Measurements from ENCODE around the gene MLF2. TPM values are rescaled to one million over a fixed set of nuclear protein-coding genes. Genes with fewer than 3 reads are reported as not detected.

Gene MLF2
- total RNA-seq, 4 donors from 2014 or later, result 105 to 181 (median 165) TPM

- in situ Hi-C loops (cut with MboI; ENCODE audit: low sequenced_read_pairs in 4 of 4), result loop anchor here in 1 of 4 donors (10.0 kb wide), 1 partner anchor 61 kb away; the partner anchor contains the start of gene ING4
- DNase-seq, result no peak
- no peak overlapping the region for H3K27ac ChIP-seq
- H3K4me1 ChIP-seq, result peaks cover 6 to 10% of the 10 kb centered on the region in 2 donors
- no peak for ATAC-seq
- peaks cover 2 to 35% of the 10 kb centered on the region in 2 donors for H3K36me3 ChIP-seq
- H3K27me3 ChIP-seq, result no peaks in the 10 kb centered on the region
- TF ChIP-seq POLR2A (IDR thresholded peaks at IDR 0.05), result no peak
- TF ChIP-seq, protein P1, sequence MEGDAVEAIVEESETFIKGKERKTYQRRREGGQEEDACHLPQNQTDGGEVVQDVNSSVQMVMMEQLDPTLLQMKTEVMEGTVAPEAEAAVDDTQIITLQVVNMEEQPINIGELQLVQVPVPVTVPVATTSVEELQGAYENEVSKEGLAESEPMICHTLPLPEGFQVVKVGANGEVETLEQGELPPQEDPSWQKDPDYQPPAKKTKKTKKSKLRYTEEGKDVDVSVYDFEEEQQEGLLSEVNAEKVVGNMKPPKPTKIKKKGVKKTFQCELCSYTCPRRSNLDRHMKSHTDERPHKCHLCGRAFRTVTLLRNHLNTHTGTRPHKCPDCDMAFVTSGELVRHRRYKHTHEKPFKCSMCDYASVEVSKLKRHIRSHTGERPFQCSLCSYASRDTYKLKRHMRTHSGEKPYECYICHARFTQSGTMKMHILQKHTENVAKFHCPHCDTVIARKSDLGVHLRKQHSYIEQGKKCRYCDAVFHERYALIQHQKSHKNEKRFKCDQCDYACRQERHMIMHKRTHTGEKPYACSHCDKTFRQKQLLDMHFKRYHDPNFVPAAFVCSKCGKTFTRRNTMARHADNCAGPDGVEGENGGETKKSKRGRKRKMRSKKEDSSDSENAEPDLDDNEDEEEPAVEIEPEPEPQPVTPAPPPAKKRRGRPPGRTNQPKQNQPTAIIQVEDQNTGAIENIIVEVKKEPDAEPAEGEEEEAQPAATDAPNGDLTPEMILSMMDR (IDR thresholded peaks at IDR 0.05 in 4 of 5, conservative IDR thresholded peaks at IDR 0.05 in 1 of 5), result no peak
- H3K4me3 ChIP-seq, result no peak overlapping the region
- intact Hi-C loops (cut with DNase I; ENCODE audit: low total_unique reads), result no loop called here
- H3K9me3 ChIP-seq, result no peaks in the 10 kb centered on the region
These were observed 27.6 kb downstream of the MLF2 start for GRCh38 chr12:6725350-6725749.

- intact Hi-C loops (cut with DNase I; ENCODE audit: low total_unique reads), result loop anchor here (1.0 kb wide), 2 partner anchors 29 to 127 kb away; partner anchors contain the start of genes CDCA3 and MLF2
- peaks cover 2 to 26% of the 10 kb centered on the region in 2 donors for H3K36me3 ChIP-seq
- DNase-seq, result peak in 1 of 2 donors; percentile 8
- no peaks in the 10 kb centered on the region for H3K27me3 ChIP-seq
- H3K9me3 ChIP-seq, result no peaks in the 10 kb centered on the region
- H3K4me3 ChIP-seq, result peak overlapping the region; percentile 55 to 80 (median 74)
- no peak for TF ChIP-seq POLR2A (IDR thresholded peaks at IDR 0.05)
- TF ChIP-seq, protein P1 (IDR thresholded peaks at IDR 0.05 in 4 of 5, conservative IDR thresholded peaks at IDR 0.05 in 1 of 5), result no peak
- ATAC-seq, result peak in 1 of 2 donors; percentile 3
- in situ Hi-C loops (cut with MboI; ENCODE audit: low sequenced_read_pairs in 4 of 4), result loop anchor here in 1 of 4 donors (10.0 kb wide), 1 partner anchor 60 kb away; the partner anchor contains the start of gene ING4
- H3K27ac ChIP-seq, result peak overlapping the region; percentile 81 to 90 (median 86)
- H3K4me1 ChIP-seq, result peaks cover 6 to 10% of the 10 kb centered on the region in 2 donors
These were observed 28.5 kb downstream of the MLF2 start for GRCh38 chr12:6724409-6724797.

- intact Hi-C loops (cut with DNase I; ENCODE audit: low total_unique reads), result loop anchor here (1.0 kb wide), 4 partner anchors 29 to 127 kb away; partner anchors contain the start of genes CDCA3, ING4, MLF2 and ZNF384
- H3K4me3 ChIP-seq, result peak within 1 kb of the TSS; percentile 55 to 80 (median 74)
- H3K27me3 ChIP-seq, result no peaks in the 10 kb centered on the region
- ATAC-seq (peak; percentile 99), DNase-seq (peak; percentile 96 to 98)
- TF ChIP-seq, protein P1 (IDR thresholded peaks at IDR 0.05 in 4 of 5, conservative IDR thresholded peaks at IDR 0.05 in 1 of 5), result no peak
- peak; percentile 39 to 58 for TF ChIP-seq POLR2A (IDR thresholded peaks at IDR 0.05)
- peak within 1 kb of the TSS; percentile 81 to 90 (median 86) for H3K27ac ChIP-seq
- H3K36me3 ChIP-seq, result peaks cover 1 to 20% of the 10 kb centered on the region in 2 donors
- peaks cover 6 to 10% of the 10 kb centered on the region in 2 donors for H3K4me1 ChIP-seq
- no peaks in the 10 kb centered on the region for H3K9me3 ChIP-seq
- in situ Hi-C loops (cut with MboI; ENCODE audit: low sequenced_read_pairs in 4 of 4), result loop anchor here in 1 of 4 donors (10.0 kb wide), 1 partner anchor 59 kb away; the partner anchor contains the start of gene ING4
These were observed 29.1 kb downstream of the MLF2 start, which contains the start of gene COPS7A for GRCh38 chr12:6723607-6724408. Gene COPS7A (plus strand): TSS chr12:6724046. CDS start chr12:6724657, 611 bp downstream.

GRCh38 chr12:6722863-6723262 lies 30.1 kb downstream of the MLF2 start:
- H3K27me3 ChIP-seq, result no peaks in the 10 kb centered on the region
- no peak overlapping the region for H3K27ac ChIP-seq
- intact Hi-C loops (cut with DNase I; ENCODE audit: low total_unique reads), result loop anchor here (1.0 kb wide), 2 partner anchors 34 to 60 kb away; partner anchors contain the start of genes ING4 and ZNF384
- H3K4me1 ChIP-seq, result peaks cover 6 to 10% of the 10 kb centered on the region in 2 donors
- in situ Hi-C loops (cut with MboI; ENCODE audit: low sequenced_read_pairs in 4 of 4), result loop anchor here in 1 of 4 donors (10.0 kb wide), 1 partner anchor 58 kb away; the partner anchor contains the start of gene ING4
- H3K4me3 ChIP-seq, result peak overlapping the region in 1 of 4 donors; percentile 72
- TF ChIP-seq, protein P1 (IDR thresholded peaks at IDR 0.05 in 4 of 5, conservative IDR thresholded peaks at IDR 0.05 in 1 of 5), result no peak
- no peak for TF ChIP-seq POLR2A (IDR thresholded peaks at IDR 0.05)
- peaks cover 0 to 10% of the 10 kb centered on the region in 2 donors for H3K36me3 ChIP-seq
- DNase-seq (no peak), ATAC-seq (no peak)
- no peaks in the 10 kb centered on the region for H3K9me3 ChIP-seq

All from gastrocnemius medialis (tissue), 4 donors.